Hepatocyte (in vitro differentiated cells): ENCODE measurements around the gene NPAS2. TPM values are rescaled to one million over a fixed set of nuclear protein-coding genes. Genes with fewer than 3 reads are reported as not detected.

ENCODE experiments used
- DNase-seq: peaks from one replicate; pipeline ENCODE4 v3.0.0-alpha.2; 2016; ENCODE audit warnings: low spot score
- H2AFZ ChIP-seq: fragments of 200-600 bp; sonication (generic); 2 replicates; pipeline ENCODE4 v1.6.0; 2016; ENCODE audit warnings: antibody characterized with exemption, mild to moderate bottlenecking
- H3K27ac ChIP-seq: fragments of 200-600 bp; sonication (generic); 2 replicates; pipeline ENCODE4 v1.5.1; 2016; ENCODE audit warnings: mild to moderate bottlenecking
- H3K27me3 ChIP-seq: fragments of 200-600 bp; sonication (generic); 2 replicates; pipeline ENCODE4 v1.6.1; 2016
- H3K36me3 ChIP-seq: fragments of 200-600 bp; sonication (generic); replicated peaks from 2 replicates; pipeline ENCODE4 v1.5.1; 2016; ENCODE audit warnings: low read depth; ENCODE audit not compliant: insufficient read depth
- H3K4me1 ChIP-seq: fragments of 200-600 bp; sonication (generic); 2 replicates; pipeline ENCODE4 v1.5.1; 2016; ENCODE audit warnings: mild to moderate bottlenecking, moderate library complexity; ENCODE audit not compliant: insufficient read depth
- H3K4me2 ChIP-seq: fragments of 200-600 bp; sonication (generic); 2 replicates; pipeline ENCODE4 v1.6.0; 2016
- H3K4me3 ChIP-seq: fragments of 200-600 bp; sonication (generic); 2 replicates; pipeline ENCODE4 v1.5.1; 2016; ENCODE audit warnings: mild to moderate bottlenecking
- H3K79me2 ChIP-seq: fragments of 200-600 bp; sonication (generic); 2 replicates; pipeline ENCODE4 v1.6.0; 2017; ENCODE audit warnings: mild to moderate bottlenecking
- H3K9me2 ChIP-seq: fragments of 200-600 bp; sonication (generic); replicated peaks from 2 replicates; pipeline ENCODE4 v1.6.0; 2017; ENCODE audit warnings: mild to moderate bottlenecking; ENCODE audit not compliant: insufficient read depth
- H3K9me3 ChIP-seq: fragments of 200-600 bp; sonication (generic); 2 replicates; pipeline ENCODE4 v1.5.1; 2016; ENCODE audit warnings: low read depth, mild to moderate bottlenecking
- H4K20me1 ChIP-seq: fragments of 200-600 bp; sonication (generic); 2 replicates; pipeline ENCODE4 v1.6.0; 2016; ENCODE audit warnings: mild to moderate bottlenecking; ENCODE audit not compliant: insufficient read depth, poor library complexity, severe bottlenecking
- CTCF ChIP-seq: fragments of 200-600 bp; sonication (generic); IDR thresholded peaks from 2 replicates; pipeline ENCODE4 v1.5.1; 2016; ENCODE audit warnings: antibody characterized with exemption, mild to moderate bottlenecking; ENCODE audit not compliant: poor library complexity
- EZH2 ChIP-seq: fragments of 200-600 bp; sonication (generic); IDR thresholded peaks from 2 replicates; pipeline ENCODE4 v1.6.1; 2016; ENCODE audit warnings: antibody characterized with exemption, mild to moderate bottlenecking, borderline replicate concordance
- EZH2phosphoT487 ChIP-seq: fragments of 200-600 bp; sonication (generic); IDR thresholded peaks from one replicate; pipeline ENCODE4 v1.6.1; 2018; ENCODE audit warnings: antibody characterized with exemption, mild to moderate bottlenecking, low read depth, moderate library complexity; ENCODE audit not compliant: unreplicated experiment, severe bottlenecking
- WGBS: methylation state at CpG from one replicate; pipeline ENCODE4 v1.1.6; 2016; ENCODE audit warnings: low lambda C conversion rate; ENCODE audit errors: missing lambda C conversion rate; 5-methylcytosine and 5-hydroxymethylcytosine counted together
- polyA plus RNA-seq: library from polyadenylated mRNA; unstranded; fragments of >200 nt; fragmentation: Nextera tagmentation; extraction: Ambion mirVana; gene quantifications from 2 replicates; pipeline ENCODE4 v1.2.1, GENCODE V29; 2016
- total RNA-seq: library from RNA; depleted of rRNA; stranded (reverse); fragments of >200 nt; gene quantifications from 2 replicates; pipeline ENCODE4 v1.2.3, GENCODE V29; 2014

Gene NPAS2
- total and polyA plus RNA-seq, 2 experiments from 2014 or later: 7.7 to 16.8 TPM

GRCh38 chr2:100960688-100961087, 140.7 kb downstream of the NPAS2 start:
- Histone ChIP-seq H3K9me3 (no peaks in the 10 kb centered on the region), H2AFZ (no peak overlapping the region), H3K27ac (no peak overlapping the region), H3K4me3 (no peak overlapping the region), H3K27me3 (no peaks in the 10 kb centered on the region), H3K4me1 (no peaks in the 10 kb centered on the region), H3K79me2 (no peaks in the 10 kb centered on the region), H4K20me1 (no peaks in the 10 kb centered on the region), H3K9me2 (no peaks in the 10 kb centered on the region), H3K36me3 (no peaks in the 10 kb centered on the region), H3K4me2 (no peak overlapping the region)
- no peak for TF ChIP-seq CTCF
- no peak for TF ChIP-seq EZH2
- no peak for TF ChIP-seq EZH2phosphoT487
- no peak for DNase-seq
- WGBS: 89% methylated on average over 4 of the region's 4 CpGs

DNA sequence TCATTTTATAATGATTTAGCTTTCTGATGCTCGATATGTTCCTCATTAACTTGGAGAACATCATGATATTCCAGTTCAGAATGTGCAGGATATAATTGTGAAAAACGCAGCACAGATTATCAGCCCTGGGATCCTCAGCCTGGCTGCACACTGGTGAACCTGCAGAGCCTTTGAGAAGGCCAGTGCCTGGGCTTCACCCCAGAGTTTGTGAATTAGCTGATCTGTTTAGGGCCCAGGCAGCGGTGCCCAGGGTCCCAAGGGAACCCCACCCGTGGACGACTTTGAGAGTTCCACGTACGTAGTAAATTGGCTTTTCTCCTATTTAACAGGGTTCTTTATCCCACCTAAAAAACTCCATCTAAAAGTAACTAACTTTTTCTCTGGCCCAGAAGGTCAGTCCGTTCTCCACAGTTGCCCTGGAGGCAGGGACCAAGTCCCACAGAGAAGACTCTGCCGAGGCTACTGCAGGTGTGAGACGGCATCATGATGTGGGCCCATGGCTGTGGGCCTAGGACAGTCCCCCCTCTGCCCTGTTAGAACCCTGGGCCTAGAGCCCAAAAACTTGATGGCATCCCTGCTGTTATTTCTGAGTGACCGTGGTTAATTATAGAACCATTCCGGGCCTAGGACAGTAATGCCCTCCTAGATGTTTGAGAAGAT, 142.6 kb downstream of the NPAS2 start:
- no peak overlapping the region for H3K27ac ChIP-seq
- no peaks in the 10 kb centered on the region for H3K9me3 ChIP-seq
- no peak for DNase-seq
- no peak overlapping the region for H2AFZ ChIP-seq
- no peak overlapping the region for H3K4me3 ChIP-seq
- H3K4me1 ChIP-seq: no peaks in the 10 kb centered on the region
- no peaks in the 10 kb centered on the region for H3K36me3 ChIP-seq
- WGBS: 95% methylated on average over 12 of the region's 12 CpGs
- no peak overlapping the region for H3K4me2 ChIP-seq
- TF ChIP-seq EZH2phosphoT487 (no peak), EZH2 (no peak), CTCF (no peak)
- no peaks in the 10 kb centered on the region for H4K20me1 ChIP-seq
- no peaks in the 10 kb centered on the region for H3K79me2 ChIP-seq
- no peaks in the 10 kb centered on the region for H3K27me3 ChIP-seq
- no peaks in the 10 kb centered on the region for H3K9me2 ChIP-seq

GRCh38 chr2:100963026-100963375, 143.1 kb downstream of the NPAS2 start:
- no peak overlapping the region for H3K4me3 ChIP-seq
- WGBS: 94% methylated on average over 4 of the region's 4 CpGs
- no peak for TF ChIP-seq EZH2phosphoT487
- TF ChIP-seq CTCF: no peak
- TF ChIP-seq EZH2: no peak

More at GRCh38 chr2:100963026-100963375, 143.1 kb downstream of the NPAS2 start:
- H3K27ac ChIP-seq: no peak overlapping the region
- H3K4me2 ChIP-seq: no peak overlapping the region
- no peaks in the 10 kb centered on the region for H3K36me3 ChIP-seq
- DNase-seq: no peak
- H3K9me2 ChIP-seq: no peaks in the 10 kb centered on the region
- no peaks in the 10 kb centered on the region for H3K4me1 ChIP-seq
- H3K79me2 ChIP-seq: no peaks in the 10 kb centered on the region
- H4K20me1 ChIP-seq: no peaks in the 10 kb centered on the region
- H3K9me3 ChIP-seq: no peaks in the 10 kb centered on the region
- H3K27me3 ChIP-seq: no peaks in the 10 kb centered on the region
- no peak overlapping the region for H2AFZ ChIP-seq
